Panc1 (cell line): ENCODE data around the gene SCAF1. TPM values are rescaled to one million over a fixed set of nuclear protein-coding genes. Genes with fewer than 3 reads are reported as not detected.

Experiments
- ATAC-seq: fragments of 200-7000 bp; cut with Tn5 transposase; 2 replicates; pipeline ENCODE4 v1.9.1; 2020; ENCODE audit warnings: mild to moderate bottlenecking, moderate library complexity
- BruUV-seq: library from RNA; stranded (reverse); fragments of 400-500 nt; replicated peaks from 2 replicates; lab custom pipeline; 2021; lab: Mats Ljungman, UMichigan
- CTCF ChIA-PET: fragments of 300-600 bp; sonication (Branson Sonifier 250); formaldehyde crosslinking; loops from one replicate; lab custom pipeline; 2022; ENCODE audit warnings: antibody characterized with exemption; lab: Charles Lee
- POLR2A ChIA-PET: fragments of 300-600 bp; sonication (Branson Sonifier 250); formaldehyde crosslinking; loops from one replicate; lab custom pipeline; 2022; ENCODE audit warnings: antibody characterized with exemption; lab: Charles Lee
- DNase-seq: peaks from one replicate; pipeline ENCODE4 v3.0.0-alpha.2; 2010; ENCODE audit warnings: low read depth, low spot score
- H3K27ac ChIP-seq: 2 replicates; pipeline ENCODE4 v1.5.1; 2011; ENCODE audit warnings: mild to moderate bottlenecking, low read length, inconsistent platforms
- H3K27me3 ChIP-seq: fragments of 200-500 bp; sonication (Bioruptor generic); 2 replicates; pipeline ENCODE4 v1.6.0; 2014; ENCODE audit warnings: low read length, inconsistent platforms; ENCODE audit not compliant: control insufficient read depth, insufficient read depth
- H3K36me3 ChIP-seq: fragments of 200-500 bp; sonication (Bioruptor generic); 2 replicates; pipeline ENCODE4 v1.5.1; 2014; ENCODE audit warnings: inconsistent platforms, mild to moderate bottlenecking, low read length, moderate library complexity; ENCODE audit not compliant: control insufficient read depth, insufficient read depth
- H3K4me1 ChIP-seq: 2 replicates; pipeline ENCODE4 v1.5.1; 2011; ENCODE audit warnings: inconsistent platforms, mild to moderate bottlenecking, low read length, moderate library complexity; ENCODE audit not compliant: control insufficient read depth, insufficient read depth
- H3K4me3 ChIP-seq, 2 experiments: 2 replicates each; pipeline ENCODE4 v1.5.1; 2011 to 2012; ENCODE audit warnings: low read depth in 2 of 2, low read length in 2 of 2, mild to moderate bottlenecking in 2 of 2, inconsistent platforms in 1 of 2, moderate library complexity in 1 of 2
- H3K9me3 ChIP-seq: fragments of 200-500 bp; sonication (Bioruptor generic); 2 replicates; pipeline ENCODE4 v1.5.1; 2014; ENCODE audit warnings: low read depth, mild to moderate bottlenecking, inconsistent platforms, low read length, moderate library complexity; ENCODE audit not compliant: control insufficient read depth, insufficient read depth
- POLR2AphosphoS5 ChIP-seq: IDR thresholded peaks from 2 replicates; pipeline ENCODE4 v1.6.1; 2012; ENCODE audit warnings: mild to moderate bottlenecking, low read depth, low read length, moderate library complexity
- SIN3A ChIP-seq: IDR thresholded peaks from 2 replicates; pipeline ENCODE4 v1.6.1; 2012; ENCODE audit warnings: low read depth, mild to moderate bottlenecking, low read length, moderate library complexity, borderline replicate concordance; ENCODE audit not compliant: insufficient read depth
- TCF7L2 ChIP-seq: IDR thresholded peaks from 2 replicates; pipeline ENCODE4 v1.6.1; 2011; ENCODE audit warnings: mild to moderate bottlenecking, low read depth, low read length, inconsistent platforms
- in situ Hi-C: cut with HindIII; loops from 2 replicates; pipeline ENCODE4 v1.10.0; 2016; ENCODE audit warnings: low sequenced_read_pairs, low pct_unique_long_range_greater_than_20kb
- intact Hi-C: fragments of 100-400 bp; cut with micrococcal nuclease; formaldehyde crosslinking; loops from one replicate; pipeline ENCODE4 v1.10.0; 2022; ENCODE audit not compliant: unreplicated experiment
- total RNA-seq: library from RNA; stranded (reverse); gene quantifications from one replicate; pipeline ENCODE4 v1.2.1, GENCODE V29; 2021; ENCODE audit not compliant: unreplicated experiment
- TF ChIP-seq, protein P1 (sequence below), 2 experiments: IDR thresholded peaks; 2 replicates each; pipeline ENCODE4 v1.6.1; 2011 to 2012; ENCODE audit warnings: low read depth in 2 of 2, control low read depth in 1 of 2, low read length in 1 of 2, mild to moderate bottlenecking in 1 of 2, moderate library complexity in 1 of 2; ENCODE audit not compliant: insufficient read depth in 1 of 2
- TF ChIP-seq, protein P2 (sequence below): fragments of 450-650 bp; IDR thresholded peaks from 2 replicates; pipeline ENCODE4 v1.5.1; 2017; ENCODE audit warnings: mild to moderate bottlenecking

SCAF1 gene
- total RNA-seq, 1 experiment from 2014 or later: 77.4 TPM

- POLR2A ChIA-PET: no interaction called here
- no TSS peak for BruUV-seq
- Histone ChIP-seq H3K9me3 (no peaks in the 10 kb centered on the region), H3K27ac (no peak overlapping the region), H3K27me3 (no peaks in the 10 kb centered on the region), H3K36me3 (peaks cover 4% of the 10 kb centered on the region; the same call in 1 of the 2 replicates), H3K4me1 (peaks cover 13% of the 10 kb centered on the region), H3K4me3 (no peak overlapping the region)
- in situ Hi-C loops (no loop called here), intact Hi-C loops (no loop called here)
- no peak for ATAC-seq
- CTCF ChIA-PET: no interaction called here
- TF ChIP-seq POLR2AphosphoS5 (no peak), SIN3A (no peak), TCF7L2 (no peak)
- TF ChIP-seq, protein P1, sequence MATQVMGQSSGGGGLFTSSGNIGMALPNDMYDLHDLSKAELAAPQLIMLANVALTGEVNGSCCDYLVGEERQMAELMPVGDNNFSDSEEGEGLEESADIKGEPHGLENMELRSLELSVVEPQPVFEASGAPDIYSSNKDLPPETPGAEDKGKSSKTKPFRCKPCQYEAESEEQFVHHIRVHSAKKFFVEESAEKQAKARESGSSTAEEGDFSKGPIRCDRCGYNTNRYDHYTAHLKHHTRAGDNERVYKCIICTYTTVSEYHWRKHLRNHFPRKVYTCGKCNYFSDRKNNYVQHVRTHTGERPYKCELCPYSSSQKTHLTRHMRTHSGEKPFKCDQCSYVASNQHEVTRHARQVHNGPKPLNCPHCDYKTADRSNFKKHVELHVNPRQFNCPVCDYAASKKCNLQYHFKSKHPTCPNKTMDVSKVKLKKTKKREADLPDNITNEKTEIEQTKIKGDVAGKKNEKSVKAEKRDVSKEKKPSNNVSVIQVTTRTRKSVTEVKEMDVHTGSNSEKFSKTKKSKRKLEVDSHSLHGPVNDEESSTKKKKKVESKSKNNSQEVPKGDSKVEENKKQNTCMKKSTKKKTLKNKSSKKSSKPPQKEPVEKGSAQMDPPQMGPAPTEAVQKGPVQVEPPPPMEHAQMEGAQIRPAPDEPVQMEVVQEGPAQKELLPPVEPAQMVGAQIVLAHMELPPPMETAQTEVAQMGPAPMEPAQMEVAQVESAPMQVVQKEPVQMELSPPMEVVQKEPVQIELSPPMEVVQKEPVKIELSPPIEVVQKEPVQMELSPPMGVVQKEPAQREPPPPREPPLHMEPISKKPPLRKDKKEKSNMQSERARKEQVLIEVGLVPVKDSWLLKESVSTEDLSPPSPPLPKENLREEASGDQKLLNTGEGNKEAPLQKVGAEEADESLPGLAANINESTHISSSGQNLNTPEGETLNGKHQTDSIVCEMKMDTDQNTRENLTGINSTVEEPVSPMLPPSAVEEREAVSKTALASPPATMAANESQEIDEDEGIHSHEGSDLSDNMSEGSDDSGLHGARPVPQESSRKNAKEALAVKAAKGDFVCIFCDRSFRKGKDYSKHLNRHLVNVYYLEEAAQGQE (IDR thresholded peaks at IDR 0.05; ENCODE audit: insufficient read depth in 1 of 2, low read depth in 2 of 2, low read length in 1 of 2): no peak
- TF ChIP-seq, protein P2, sequence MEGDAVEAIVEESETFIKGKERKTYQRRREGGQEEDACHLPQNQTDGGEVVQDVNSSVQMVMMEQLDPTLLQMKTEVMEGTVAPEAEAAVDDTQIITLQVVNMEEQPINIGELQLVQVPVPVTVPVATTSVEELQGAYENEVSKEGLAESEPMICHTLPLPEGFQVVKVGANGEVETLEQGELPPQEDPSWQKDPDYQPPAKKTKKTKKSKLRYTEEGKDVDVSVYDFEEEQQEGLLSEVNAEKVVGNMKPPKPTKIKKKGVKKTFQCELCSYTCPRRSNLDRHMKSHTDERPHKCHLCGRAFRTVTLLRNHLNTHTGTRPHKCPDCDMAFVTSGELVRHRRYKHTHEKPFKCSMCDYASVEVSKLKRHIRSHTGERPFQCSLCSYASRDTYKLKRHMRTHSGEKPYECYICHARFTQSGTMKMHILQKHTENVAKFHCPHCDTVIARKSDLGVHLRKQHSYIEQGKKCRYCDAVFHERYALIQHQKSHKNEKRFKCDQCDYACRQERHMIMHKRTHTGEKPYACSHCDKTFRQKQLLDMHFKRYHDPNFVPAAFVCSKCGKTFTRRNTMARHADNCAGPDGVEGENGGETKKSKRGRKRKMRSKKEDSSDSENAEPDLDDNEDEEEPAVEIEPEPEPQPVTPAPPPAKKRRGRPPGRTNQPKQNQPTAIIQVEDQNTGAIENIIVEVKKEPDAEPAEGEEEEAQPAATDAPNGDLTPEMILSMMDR: no peak
- DNase-seq: no peak
These were observed 4.6 kb downstream of the SCAF1 start for GRCh38 chr19:49646586-49646985.

GRCh38 chr19:49651029-49651819 lies 9.2 kb downstream of the SCAF1 start:
- H3K9me3 ChIP-seq: no peaks in the 10 kb centered on the region
- no peak for TF ChIP-seq POLR2AphosphoS5
- TF ChIP-seq, protein P2: no peak
- no peak for TF ChIP-seq SIN3A
- no peak for TF ChIP-seq TCF7L2
- TF ChIP-seq, protein P1 (IDR thresholded peaks at IDR 0.05; ENCODE audit: insufficient read depth in 1 of 2, low read depth in 2 of 2, low read length in 1 of 2): no peak
- no peak overlapping the region for H3K27ac ChIP-seq
- DNase-seq: no peak
- intact Hi-C loops (no loop called here), in situ Hi-C loops (no loop called here)
- no peaks in the 10 kb centered on the region for H3K36me3 ChIP-seq
- CTCF ChIA-PET: no interaction called here
- no peaks in the 10 kb centered on the region for H3K27me3 ChIP-seq
- no peak for ATAC-seq
- no TSS peak for BruUV-seq
- H3K4me3 ChIP-seq: no peak overlapping the region
- no peaks in the 10 kb centered on the region for H3K4me1 ChIP-seq
- POLR2A ChIA-PET: no interaction called here
